GM19099 (cell line): Measurements from ENCODE around the gene MAP4K4.

Experiments used
- POLR2A ChIP-seq: IDR thresholded peaks from 3 replicates; pipeline ENCODE4 v1.6.1; 2011; ENCODE audit warnings: low read depth; ENCODE audit not compliant: insufficient read length; ENCODE audit errors: extremely low read depth

Gene MAP4K4

DNA sequence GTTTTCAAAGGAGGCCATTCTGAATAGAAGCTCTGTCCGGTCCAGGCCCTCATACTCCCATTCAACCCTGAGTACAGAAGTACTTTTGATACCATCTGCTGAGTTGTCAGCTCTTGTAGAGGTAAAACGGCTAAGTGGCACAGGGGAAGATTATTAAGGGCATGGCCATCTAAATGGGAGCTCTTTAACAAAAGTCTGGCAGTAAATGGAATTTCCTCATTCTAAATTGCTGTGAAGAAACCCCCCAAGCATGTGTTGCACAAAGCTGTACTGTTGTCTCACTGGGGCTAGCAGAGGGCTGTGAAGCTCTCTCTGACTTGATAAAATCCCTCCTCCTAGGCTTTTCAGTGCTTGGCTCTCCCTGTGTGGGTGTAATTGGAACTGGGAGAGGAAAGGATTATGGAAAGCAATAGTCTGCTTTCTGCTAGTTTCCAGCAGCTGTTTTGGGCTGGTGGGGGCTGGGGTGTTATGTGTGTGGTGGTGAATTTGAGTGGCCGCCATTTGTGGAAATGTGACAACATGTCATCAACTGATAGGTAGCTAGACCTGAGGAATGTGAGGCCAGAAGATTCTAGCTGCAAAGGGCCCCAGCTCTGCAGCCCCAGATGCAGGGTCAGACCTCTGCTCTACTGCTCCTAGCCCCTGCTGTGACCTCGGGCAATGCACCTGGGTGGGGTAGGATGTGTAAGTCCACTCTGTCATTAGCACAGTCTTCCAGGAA lies 65.1 kb downstream of the MAP4K4 start:
- no peak for TF ChIP-seq POLR2A

DNA sequence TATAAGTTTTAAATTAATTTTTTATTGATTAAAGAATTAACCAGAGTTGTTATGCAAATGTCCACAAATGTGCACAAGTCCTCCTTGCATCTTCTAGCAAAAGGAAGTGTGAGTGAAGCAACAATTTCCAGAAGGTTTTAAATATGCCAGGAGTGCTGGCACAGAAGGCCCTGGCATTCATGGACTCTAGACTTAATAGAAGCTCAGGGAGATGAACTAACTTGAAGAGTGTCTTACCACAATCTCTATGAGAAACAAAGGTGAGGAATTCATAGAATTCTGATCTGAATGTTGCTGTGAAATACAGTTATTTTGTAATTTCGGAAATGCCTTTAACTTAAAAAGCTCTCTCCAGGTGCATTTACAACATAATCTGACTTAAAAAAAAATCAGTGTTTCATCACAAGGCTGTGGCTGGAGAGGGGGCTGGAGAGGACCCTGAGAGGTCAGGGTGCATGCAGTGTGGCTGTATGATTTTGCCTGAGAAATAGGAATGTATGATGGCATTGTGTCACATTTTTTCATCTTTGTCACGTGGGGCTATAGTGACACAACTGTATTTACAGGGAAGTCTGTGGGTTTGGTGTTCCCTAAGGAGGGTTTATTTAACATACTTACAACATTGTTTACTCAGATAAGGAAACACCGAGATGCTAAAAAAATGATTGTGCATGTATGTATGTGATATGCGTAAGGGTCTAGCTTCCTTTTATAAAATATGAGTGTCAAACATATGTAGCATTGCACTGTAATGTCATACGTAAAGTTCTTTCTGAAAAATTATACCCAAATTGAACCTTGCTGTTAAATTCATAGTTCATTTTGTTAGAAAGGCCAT lies 66.2 kb downstream of the MAP4K4 start:
- TF ChIP-seq POLR2A, result no peak

DNA sequence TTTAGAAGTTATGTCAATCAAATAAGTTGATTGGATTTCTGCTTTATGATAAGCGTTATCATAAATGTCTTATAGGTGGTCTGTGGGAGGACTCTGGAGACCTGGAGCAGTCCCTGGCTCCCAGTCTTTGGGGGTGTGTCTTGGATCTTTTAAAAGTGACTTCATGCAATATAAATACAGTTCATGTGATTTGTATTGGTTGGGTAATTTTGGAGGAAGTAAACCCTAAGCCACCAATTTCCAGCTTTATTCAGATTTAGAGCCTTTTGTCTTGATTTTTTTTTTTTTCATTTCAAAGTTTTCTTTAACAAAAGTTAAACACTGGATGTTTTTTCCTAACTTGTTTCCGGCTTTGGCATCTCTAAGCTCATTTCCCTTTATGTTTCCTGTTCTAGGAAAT lies 68.8 kb downstream of the MAP4K4 start:
- no peak for TF ChIP-seq POLR2A

DNA sequence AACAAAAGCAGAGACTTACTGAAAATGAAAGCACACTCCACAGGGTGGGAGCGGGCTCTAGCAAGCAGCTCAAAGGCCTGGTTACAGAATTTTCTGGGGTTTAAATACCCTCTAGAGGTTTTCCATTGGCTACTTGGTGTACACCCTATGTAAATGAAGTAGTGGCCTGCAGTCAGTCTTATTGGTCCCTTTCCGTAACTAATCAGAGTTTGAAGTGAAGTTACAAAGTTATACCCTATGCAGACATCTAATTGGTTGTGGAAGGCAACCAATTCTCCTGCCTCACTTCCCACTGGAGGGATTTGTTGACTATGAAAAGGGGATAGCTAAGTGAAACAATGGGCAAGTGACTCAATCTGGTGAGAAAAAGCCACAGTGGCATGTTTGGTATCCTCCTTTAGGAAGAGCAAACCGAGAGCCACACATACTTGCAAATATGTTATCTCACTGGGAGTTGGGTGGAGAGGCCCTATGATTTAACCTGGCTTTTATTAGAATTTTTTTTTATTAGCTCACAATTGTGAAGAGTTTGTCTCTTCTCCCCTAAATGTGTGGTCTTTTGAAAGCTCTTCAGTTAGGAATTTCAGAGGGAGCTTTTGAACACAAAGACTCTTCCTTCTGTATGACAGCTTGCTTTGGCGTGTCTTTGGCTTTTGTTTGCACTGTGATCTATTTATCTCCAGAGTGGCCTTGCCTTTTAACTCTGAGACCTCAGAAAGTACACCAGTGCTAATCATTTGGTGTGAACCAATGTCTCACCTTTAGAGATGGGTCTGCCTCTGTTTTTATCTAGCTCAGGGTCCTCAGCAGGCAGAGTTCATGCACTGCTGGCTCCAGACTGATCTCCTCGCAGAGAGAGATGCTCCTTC lies 69.6 kb downstream of the MAP4K4 start:
- TF ChIP-seq POLR2A, result no peak

DNA sequence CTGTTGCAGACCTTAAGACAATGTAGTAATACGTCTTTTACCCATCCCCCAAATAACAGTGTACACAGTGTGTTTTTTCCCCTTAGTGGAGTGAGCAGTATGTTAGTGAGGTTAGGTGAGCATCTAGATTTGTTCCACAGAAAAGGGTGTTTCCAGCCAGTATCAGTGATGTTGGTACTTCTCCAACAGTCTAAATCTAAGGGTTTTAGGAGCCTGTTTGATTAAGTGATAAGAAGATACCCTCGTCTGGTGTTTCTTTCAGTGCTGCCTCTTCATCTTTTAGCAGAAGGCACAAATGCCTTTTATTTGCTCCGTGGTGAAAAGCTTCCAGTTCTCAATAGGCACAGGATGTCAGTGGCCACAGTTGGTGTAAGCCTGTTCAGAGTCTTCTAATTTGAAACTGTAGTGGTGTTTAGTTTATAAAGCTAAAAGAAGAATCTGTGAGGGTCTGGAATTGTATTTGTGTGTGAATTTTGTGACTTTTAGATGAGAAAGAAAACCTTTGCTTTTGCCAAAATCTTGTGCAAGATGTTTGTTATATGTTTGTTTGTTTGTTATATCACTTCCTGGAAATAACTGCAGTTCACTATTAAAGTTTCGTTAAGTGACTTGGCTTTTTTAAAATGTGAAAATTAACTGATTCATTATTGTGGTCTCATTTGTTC lies 71.2 kb downstream of the MAP4K4 start:
- TF ChIP-seq POLR2A, result no peak

DNA sequence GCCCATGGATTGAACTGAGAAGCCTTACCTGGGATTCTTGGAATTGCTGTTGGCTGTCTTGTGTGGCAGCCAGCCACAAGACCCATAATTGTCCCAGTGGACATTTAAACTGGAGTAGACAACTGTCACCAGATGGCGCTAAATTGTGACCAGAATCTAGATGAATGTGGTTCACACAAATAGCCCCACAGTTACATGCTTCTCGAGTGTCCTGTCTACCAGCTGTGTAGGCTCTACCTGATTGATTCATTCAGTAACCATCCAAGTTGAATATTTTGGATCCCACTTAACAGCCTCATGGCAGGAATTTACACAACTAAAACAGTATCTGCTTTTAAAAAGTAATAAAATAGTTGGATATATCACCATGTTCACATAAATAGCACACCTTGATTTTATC lies 73.2 kb downstream of the MAP4K4 start:
- no peak for TF ChIP-seq POLR2A

DNA sequence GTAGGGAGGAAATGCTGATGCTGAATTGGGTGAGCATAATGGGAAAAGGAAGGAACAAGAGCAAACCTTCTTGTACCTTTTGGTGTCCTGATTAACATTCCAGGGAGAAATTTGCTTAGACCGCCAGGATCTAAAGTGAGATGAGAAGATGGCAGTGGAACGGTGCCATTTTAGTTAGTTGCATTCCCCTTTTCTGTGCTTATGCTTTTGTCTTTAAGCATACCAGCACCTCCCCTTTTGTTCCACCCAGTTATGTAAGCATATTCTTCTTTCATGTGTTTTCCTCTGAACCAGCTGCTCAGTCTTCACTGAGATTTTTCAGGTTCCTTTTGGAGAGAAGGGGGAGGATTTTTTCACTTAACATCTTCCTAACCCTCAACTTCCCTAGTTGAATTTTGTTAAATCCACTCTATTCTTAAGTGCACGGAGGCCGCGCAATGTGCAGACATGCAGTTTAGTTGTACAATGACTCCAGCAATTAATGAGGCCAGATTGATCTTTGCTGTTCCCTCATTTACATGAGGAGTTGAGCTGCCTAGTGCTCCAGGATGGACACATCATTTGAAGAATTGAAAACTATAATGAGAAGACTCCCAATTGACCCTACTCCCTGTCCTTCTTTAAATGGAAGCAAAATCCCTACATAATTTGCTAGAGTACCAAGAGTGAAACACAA lies 73.9 kb downstream of the MAP4K4 start:
- no peak for TF ChIP-seq POLR2A

DNA sequence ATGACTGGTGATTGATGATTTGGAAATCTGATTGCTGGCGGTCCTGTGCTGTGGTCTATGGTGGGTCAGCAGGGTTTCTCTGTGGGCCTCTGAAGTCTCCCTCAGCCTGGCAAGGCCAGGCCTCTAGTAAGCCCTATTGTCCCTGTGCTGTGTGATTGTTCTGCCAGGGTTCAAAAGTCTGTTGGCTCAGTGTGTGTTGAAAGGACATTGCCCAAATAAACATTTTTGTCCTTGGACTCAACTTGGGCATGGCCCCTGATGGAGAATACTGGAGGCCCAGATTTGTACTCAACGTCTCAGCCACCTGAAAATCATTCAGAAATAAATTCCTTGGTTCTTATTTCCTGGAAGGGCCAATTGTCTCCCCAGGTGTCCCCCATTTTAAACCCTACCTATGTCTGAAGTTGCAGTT lies 74.4 kb downstream of the MAP4K4 start:
- TF ChIP-seq POLR2A, result no peak

DNA sequence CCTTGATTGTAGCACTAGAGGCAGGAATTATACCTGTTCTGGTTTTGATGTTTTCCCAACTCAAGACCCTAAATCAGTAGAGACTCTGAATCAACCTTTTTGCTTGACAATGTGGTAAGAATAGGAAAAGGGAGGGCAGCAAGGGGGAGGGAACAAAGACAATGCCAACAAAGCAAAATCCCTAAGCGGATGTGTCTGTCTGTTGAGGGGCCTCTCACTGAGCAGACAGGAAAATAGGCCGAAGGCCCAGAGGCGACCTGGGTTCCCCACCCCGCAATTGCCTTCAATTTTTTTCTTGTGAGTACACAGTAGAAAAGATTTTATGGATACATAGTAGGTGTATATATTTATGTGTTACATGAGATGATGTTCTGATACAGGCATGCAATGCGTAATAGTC lies 75.6 kb downstream of the MAP4K4 start:
- TF ChIP-seq POLR2A, result no peak

DNA sequence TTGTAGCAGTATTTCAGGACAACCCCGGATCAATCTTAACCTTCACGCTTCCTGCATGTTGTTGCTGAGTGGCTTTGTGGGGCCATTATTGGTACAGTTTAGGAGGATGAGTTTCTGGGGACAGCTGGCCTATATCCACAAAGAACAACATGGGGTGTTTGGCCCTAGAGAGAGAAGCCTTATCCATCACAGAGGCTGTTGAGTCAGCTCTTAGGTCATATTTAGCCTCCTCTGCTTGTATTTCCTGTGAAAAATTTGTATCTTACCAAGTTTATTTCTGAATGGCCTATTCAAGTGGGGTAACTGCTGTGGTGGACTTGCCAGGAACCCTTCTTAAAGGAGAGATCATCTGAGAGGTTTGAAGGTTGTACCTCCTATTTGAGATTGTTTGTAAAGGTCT lies 77.6 kb downstream of the MAP4K4 start:
- no peak for TF ChIP-seq POLR2A

DNA sequence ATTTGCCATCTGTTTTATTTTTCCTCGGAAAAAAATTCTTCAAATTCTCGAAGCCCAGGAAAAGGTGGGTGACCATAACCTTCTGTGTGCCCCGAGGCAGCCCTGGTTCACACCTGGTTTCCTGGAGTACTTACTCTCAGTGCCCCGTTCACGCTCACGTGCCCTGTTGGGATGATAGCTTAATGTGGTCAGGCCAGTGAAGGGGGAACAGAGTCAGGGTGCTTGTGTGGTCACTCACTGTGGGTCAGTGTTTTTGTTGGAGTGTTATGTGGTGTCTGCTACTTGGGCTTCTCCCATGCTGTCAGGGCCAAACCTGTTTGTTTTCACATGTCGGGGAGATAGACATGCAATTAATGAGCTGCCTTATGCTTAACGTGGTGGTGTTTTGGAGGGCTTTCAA lies 78.1 kb downstream of the MAP4K4 start:
- TF ChIP-seq POLR2A, result no peak

DNA sequence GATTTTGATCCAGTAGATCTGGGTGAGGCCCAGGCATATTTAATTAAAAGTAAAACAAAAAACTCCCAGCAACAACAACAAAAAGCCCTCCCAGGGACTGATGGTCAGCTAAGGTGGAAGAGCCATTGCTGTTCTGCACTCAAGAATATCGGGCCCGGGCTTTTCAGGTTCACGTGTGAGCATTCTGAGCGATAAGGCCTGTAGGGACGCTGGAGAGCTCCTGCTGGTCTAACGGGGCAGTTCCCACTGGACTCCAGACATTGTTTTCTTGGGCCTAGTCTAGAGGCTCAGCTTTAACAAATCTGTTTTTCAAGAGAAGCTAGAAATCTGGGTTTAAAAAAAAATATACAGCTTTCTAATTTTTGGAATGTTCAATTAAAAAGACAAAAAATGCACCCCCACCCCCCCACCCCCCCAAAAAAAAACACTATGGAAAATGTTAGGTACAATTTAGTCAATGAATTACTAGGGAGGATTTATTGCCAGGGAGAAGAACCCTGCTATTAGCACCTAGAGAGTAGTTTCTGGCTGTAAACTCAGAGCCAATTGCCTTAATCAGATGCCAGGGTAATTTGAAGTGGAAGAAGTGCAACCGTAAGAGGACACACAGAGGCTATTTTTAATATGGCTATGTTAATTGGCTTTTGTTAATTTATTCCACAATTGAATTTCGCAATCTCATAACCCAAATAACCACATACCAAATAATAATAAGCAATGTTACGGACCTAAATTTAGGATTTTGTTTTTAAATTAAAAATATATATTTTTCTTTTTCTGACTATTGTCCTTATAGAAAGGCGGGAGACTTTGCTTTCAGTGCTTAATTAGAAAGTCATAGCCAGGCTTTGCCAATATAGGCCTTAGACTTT lies 78.9 kb downstream of the MAP4K4 start:
- no peak for TF ChIP-seq POLR2A

DNA sequence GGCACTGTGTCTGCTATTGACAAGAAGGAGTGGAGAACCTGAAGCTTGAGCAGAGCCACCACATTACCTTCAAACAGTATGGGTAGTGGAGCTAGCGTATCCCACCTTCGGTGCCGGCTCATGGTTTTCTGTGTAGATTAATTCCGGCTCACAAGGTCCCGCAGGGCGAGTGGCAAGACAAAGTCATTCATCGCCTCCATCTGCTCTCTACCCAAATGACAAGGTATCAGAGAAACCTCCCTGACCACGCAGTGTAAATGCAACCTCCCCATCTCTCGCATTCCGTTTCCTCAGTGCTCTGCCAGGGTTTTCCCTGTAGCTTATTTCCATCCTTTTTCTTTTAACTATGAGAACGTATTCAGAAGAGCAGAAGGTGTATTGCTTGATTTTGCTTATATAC lies 79.8 kb downstream of the MAP4K4 start:
- TF ChIP-seq POLR2A, result no peak
